ENCODE data around the gene SLC25A15.
"Not testable (repeated sequence)": the region's sequence is repeated elsewhere in the genome, so short reads cannot be mapped to it uniquely, and the experiment has no call there.

The SLC25A15 gene

GRCh38 chr13:40812724-40813445 lies 23.5 kb downstream of the SLC25A15 start:
- DNase-seq (ENCODE audit: low read depth in 2 of 3, low spot score in 2 of 3) = no peak

DNA sequence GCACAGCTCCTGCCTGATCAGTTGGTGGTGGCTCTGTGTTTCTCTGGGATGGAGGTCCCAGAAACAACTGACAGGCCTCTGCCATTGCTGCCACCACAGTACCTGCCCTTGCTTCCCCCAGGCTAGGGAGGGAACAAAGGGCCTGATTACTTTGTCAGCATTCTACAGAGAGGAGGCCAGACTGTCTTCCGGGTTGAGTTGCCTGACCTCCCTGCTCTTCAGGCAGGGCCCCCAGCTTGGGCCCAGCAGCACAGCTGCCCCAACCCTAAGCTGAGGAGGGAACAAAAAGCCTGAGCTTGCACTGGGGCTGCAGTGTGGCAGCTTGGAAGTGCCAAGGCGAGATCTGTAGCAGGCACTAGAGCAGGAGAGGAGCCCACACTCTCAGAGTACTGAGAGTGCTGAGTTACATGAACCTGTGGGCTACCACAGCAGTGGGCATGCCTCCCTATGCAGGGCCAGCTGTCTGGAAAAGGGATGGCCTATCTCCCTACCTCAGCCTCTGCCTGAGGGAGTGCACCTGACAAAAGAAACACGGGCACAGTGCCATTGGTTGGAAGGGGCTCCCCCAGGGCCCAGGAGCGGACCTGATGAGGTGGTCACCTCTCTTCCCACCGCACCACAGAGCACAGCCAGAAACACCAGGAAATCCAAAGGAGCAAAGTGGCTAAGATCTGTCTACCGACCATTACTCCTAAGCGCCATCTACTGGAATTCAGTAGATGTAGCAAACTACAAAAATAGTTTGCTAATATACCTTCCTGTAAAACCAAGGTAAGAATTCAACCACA lies 24.4 kb downstream of the SLC25A15 start:
- DNase-seq (ENCODE audit: low read depth in 2 of 3, low spot score in 2 of 3) = no peak

GRCh38 chr13:40814803-40815202 lies 25.4 kb downstream of the SLC25A15 start:
- DNase-seq (ENCODE audit: low read depth in 2 of 3, low spot score in 2 of 3) = no peak

- DNase-seq (ENCODE audit: low read depth in 2 of 3, low spot score in 2 of 3) = no peak
Observed at GRCh38 chr13:40818926-40819325, 29.5 kb downstream of the SLC25A15 start.

DNA sequence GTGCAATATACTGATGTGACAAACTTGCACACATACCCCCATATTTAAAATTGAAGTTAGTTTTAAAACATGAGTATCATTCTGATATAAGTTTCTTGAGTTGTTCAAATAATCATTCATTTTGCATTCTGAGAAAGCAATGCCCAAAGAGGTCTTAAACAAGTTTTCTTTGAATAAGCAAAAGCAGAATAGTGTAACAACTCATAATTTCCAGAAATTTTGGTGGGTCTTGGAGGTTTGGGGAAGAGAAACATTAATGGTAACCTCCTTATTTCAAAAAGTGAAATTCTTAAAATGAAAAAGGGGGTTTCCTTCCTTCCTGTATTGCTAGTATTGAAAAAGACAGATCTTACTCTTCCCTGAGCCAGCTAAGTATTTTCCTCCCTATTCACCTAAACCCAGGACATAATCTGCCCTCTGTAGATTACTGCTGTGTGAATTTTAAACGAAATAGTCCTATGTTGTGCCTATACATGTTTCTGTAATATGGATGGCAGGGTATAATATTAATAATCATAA lies 30.4 kb downstream of the SLC25A15 start:
- DNase-seq (ENCODE audit: low read depth in 2 of 3, low spot score in 2 of 3) = no peak

DNA sequence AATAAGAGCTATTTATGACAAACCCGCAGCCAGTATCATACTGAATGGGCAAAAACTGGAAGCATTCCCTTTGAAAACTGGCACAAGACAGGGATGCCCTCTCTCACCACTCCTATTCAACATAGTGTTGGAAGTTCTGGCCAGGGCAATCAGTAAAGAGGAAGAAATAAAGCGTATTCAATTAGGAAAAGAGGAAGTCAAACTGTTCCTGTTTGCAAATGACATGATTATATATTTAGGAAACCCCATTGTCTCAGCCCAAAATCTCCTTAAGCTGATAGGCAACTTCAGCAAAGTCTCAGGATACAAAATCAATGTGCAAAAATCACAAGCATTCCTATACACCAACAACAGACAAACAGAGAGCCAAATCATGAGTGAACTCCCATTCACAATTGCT lies 50.3 kb downstream of the SLC25A15 start:
- DNase-seq (ENCODE audit: low read depth in 2 of 3, low spot score in 2 of 3) = not testable (repeated sequence)

GRCh38 chr13:40840955-40841354 lies 51.5 kb downstream of the SLC25A15 start:
- not testable (repeated sequence) for DNase-seq (ENCODE audit: low read depth in 2 of 3, low spot score in 2 of 3)

Measured in activated CD8-positive, alpha-beta memory T cell treated with anti-CD3 and anti-CD28 coated beads for 48 hours (primary cell).